A549 (cell line): ENCODE data around the gene EVA1C. TPM values are rescaled to one million over a fixed set of nuclear protein-coding genes. Genes with fewer than 3 reads are reported as not detected.

ENCODE experiments used
- ATAC-seq, 2 experiments: fragments of 200-7000 bp in 1 of 2; fragments of >200 bp in 1 of 2; cut with Nextera tagmentation in 1 of 2; cut with Tn5 transposase in 1 of 2; 3 replicates each; pipeline versions ENCODE4 v1.8.0 to v1.9.1; 2018 to 2020; ENCODE audit warnings: mild to moderate bottlenecking in 1 of 2, moderate library complexity in 1 of 2
- CTCF ChIA-PET: fragments of 300-600 bp; sonication (Branson Sonifier 250); formaldehyde crosslinking; extraction: SDS; loops from one replicate; lab custom pipeline; 2021; ENCODE audit warnings: antibody characterized with exemption, inconsistent platforms; lab: Yijun Ruan, JAX
- POLR2A ChIA-PET: fragments of 350-600 bp; formaldehyde crosslinking; extraction: SDS; loops from one replicate; lab custom pipeline; 2021; ENCODE audit warnings: antibody characterized with exemption, inconsistent platforms; lab: Yijun Ruan, JAX
- DNase-seq, 2 experiments: peaks; one replicate each; pipeline versions ENCODE4 v3.0.0 to v3.0.0-alpha.2; 2011 to 2016; ENCODE audit warnings: low read depth in 1 of 2, low spot score in 1 of 2
- FAIRE-seq: peaks from 2 replicates; lab custom pipeline; 2011; peaks lifted over from hg19 to GRCh38; lab: Jason Lieb, UNC
- H3K27ac ChIP-seq, 2 experiments: fragments of >200 bp; sonication (Bioruptor Twin); formaldehyde crosslinking; 3 replicates each; pipeline ENCODE4 v1.5.1; 2016 to 2017
- H3K4me1 ChIP-seq: fragments of >200 bp; sonication (Bioruptor Twin); formaldehyde crosslinking; 3 replicates; pipeline ENCODE4 v1.6.1; 2016
- H3K4me2 ChIP-seq: fragments of >200 bp; sonication (Bioruptor Twin); formaldehyde crosslinking; 3 replicates; pipeline ENCODE4 v1.6.1; 2016
- H3K4me3 ChIP-seq: fragments of >200 bp; sonication (Bioruptor Twin); formaldehyde crosslinking; 3 replicates; pipeline ENCODE4 v1.5.1; 2016
- H3K9me3 ChIP-seq: fragments of >200 bp; sonication (Bioruptor Twin); formaldehyde crosslinking; 3 replicates; pipeline ENCODE4 v1.6.1; 2016
- ATOH8 ChIP-seq: fragments of 250-450 bp; sonication (Bioruptor Pico); IDR thresholded peaks from 2 replicates; pipeline ENCODE4 v1.5.0; 2020; ENCODE audit warnings: low read depth, mild to moderate bottlenecking, moderate library complexity
- EP300 ChIP-seq, 2 experiments: fragments of >200 bp; sonication (Bioruptor Twin); formaldehyde crosslinking; IDR thresholded peaks; 2 replicates in 1 of 2; 3 replicates in 1 of 2; pipeline ENCODE4 v1.6.1; 2016 to 2017
- FOXS1 ChIP-seq: fragments of 250-450 bp; sonication (Bioruptor Pico); IDR thresholded peaks from 2 replicates; pipeline ENCODE4 v1.5.0; 2020; ENCODE audit warnings: mild to moderate bottlenecking, moderate library complexity
- HDAC2 ChIP-seq: fragments of 200-600 bp; sonication (generic); IDR thresholded peaks from 2 replicates; pipeline ENCODE4 v1.6.1; 2016
- HMGXB4 ChIP-seq: fragments of 250-450 bp; sonication (Bioruptor Pico); IDR thresholded peaks from 2 replicates; pipeline ENCODE4 v1.5.0; 2021; ENCODE audit warnings: mild to moderate bottlenecking, moderate library complexity, borderline replicate concordance
- JUN ChIP-seq, 2 experiments: fragments of >200 bp; sonication (Bioruptor Twin); formaldehyde crosslinking; IDR thresholded peaks; 2 replicates in 1 of 2; 3 replicates in 1 of 2; pipeline ENCODE4 v1.6.1; 2016 to 2017
- KDM1A ChIP-seq: fragments of 200-600 bp; sonication (generic); IDR thresholded peaks from 2 replicates; pipeline ENCODE4 v1.6.1; 2016; ENCODE audit warnings: low read depth, mild to moderate bottlenecking
- MYC ChIP-seq: IDR thresholded peaks from 2 replicates; pipeline ENCODE4 v1.6.1; 2012; ENCODE audit warnings: mild to moderate bottlenecking, inconsistent platforms, low read length, improper control_type of control experiment, borderline replicate concordance
- NPAS2 ChIP-seq: fragments of 250-450 bp; sonication (Bioruptor Pico); IDR thresholded peaks from 2 replicates; pipeline ENCODE4 v1.8.0; 2022; ENCODE audit warnings: mild to moderate bottlenecking, moderate library complexity, borderline replicate concordance
- NR3C1 ChIP-seq: fragments of >200 bp; sonication (Bioruptor Twin); formaldehyde crosslinking; IDR thresholded peaks from 3 replicates; pipeline ENCODE4 v1.6.1; 2017
- PHF8 ChIP-seq: fragments of 200-600 bp; sonication (generic); IDR thresholded peaks from 2 replicates; pipeline ENCODE4 v1.6.1; 2016; ENCODE audit warnings: low read depth, mild to moderate bottlenecking, antibody characterized with exemption, moderate library complexity, borderline replicate concordance
- SMC3 ChIP-seq: fragments of >200 bp; sonication (Bioruptor Twin); formaldehyde crosslinking; IDR thresholded peaks from 3 replicates; pipeline ENCODE4 v1.6.1; 2018; ENCODE audit warnings: inconsistent platforms
- ZFP36 ChIP-seq: fragments of 450-650 bp; IDR thresholded peaks from 2 replicates; pipeline ENCODE4 v1.6.1; 2014; ENCODE audit warnings: borderline replicate concordance; ENCODE audit not compliant: partially characterized antibody
- WGBS: methylation state at CpG from one replicate; pipeline ENCODE4 v1.1.6; 2017; ENCODE audit errors: missing lambda C conversion rate; 5-methylcytosine and 5-hydroxymethylcytosine counted together
- polyA plus RNA-seq, 4 experiments: library from polyadenylated mRNA; depleted of rRNA in 3 of 4; stranded (reverse); fragments of >200 nt; fragmentation: RNase III in 1 of 4; extraction: RNeasy Plus Mini Kit Qiagen cat#74134 plus additional on column Dnase treatment in 1 of 4; gene quantifications; 2 replicates in 3 of 4; 3 replicates in 1 of 4; pipeline ENCODE4 v1.2.3, GENCODE V29; 2011 to 2017
- TF ChIP-seq, protein P1 (sequence below): fragments of 200-600 bp; sonication (generic); IDR thresholded peaks from 2 replicates; pipeline ENCODE4 v1.6.1; 2016; ENCODE audit warnings: antibody characterized with exemption, mild to moderate bottlenecking, moderate library complexity
- TF ChIP-seq, protein P2 (sequence below): fragments of >200 bp; sonication (Bioruptor Twin); formaldehyde crosslinking; IDR thresholded peaks from 3 replicates; pipeline ENCODE4 v1.5.1; 2016
- TF ChIP-seq, protein P3 (sequence below): fragments of >200 bp; sonication (Bioruptor Twin); formaldehyde crosslinking; IDR thresholded peaks from 3 replicates; pipeline ENCODE4 v1.6.1; 2016

The EVA1C gene
- polyA plus RNA-seq, 2 of the 4 experiments (the other 2 are of a cell fraction), result 41.1 to 48.0 TPM

DNA sequence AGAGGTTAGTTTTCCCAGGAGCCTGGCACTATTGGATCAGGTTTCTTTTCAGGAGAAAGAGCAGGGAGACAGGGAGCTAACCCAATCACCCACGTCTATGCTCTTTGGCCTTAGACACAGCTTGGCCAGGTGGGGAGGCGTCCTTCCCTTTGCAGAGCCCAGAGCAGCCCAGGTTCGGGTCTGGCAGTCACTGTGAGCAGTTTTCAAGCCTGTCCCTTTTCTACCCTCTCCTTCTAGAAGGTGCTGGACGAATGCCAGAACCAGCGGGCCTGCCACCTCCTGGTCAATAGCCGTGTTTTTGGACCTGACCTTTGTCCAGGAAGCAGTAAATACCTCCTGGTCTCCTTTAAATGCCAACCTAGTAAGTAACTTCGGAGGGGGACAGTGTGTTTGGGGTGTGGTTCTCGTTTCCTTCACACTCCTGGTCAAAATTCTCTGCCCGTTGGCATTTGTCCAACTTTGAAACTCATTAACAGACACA, 44.9 kb downstream of the EVA1C start:
- H3K4me3 ChIP-seq, result no peak overlapping the region
- H3K4me2 ChIP-seq, result peak overlapping the region; percentile 69
- CTCF ChIA-PET, result interaction anchor here (1.1 to 2.6 kb wide), 6 partner anchors 10 to 144 kb away, joined by 3 to 8 read pairs (median 5); no protein-coding TSS in a partner anchor

DNA sequence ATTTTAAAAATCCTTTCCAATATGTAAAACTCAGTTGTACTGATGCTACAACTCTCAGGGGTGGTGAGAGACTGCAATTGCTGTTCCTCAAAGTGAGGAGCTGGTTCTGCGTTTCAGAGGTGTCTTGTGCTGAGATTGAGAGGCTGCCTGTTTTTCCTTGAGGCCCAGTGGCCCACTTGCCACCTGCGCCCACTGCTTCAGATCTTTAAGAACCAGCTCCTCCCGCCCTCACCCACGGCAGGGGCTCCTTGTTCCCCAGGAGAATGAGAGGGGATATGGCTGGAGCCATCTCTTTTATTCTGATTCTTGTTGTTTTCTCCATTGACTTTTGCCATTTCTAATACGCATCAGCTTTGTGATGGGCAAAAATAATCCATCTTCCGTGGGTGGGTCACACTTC, 45.5 kb downstream of the EVA1C start:
- no peak for FAIRE-seq
- Histone ChIP-seq H3K4me2 (peak overlapping the region; percentile 69), H3K9me3 (no peaks in the 10 kb centered on the region), H3K27ac (peak overlapping the region; percentile 97 to 99), H3K4me3 (no peak overlapping the region), H3K4me1 (peaks cover 79% of the 10 kb centered on the region)
- ChIA-PET CTCF (interaction anchor here (1.1 to 2.6 kb wide), 4 partner anchors 33 to 143 kb away, joined by 3 to 8 read pairs (median 4); no protein-coding TSS in a partner anchor), POLR2A (interaction anchor here (0.6 kb wide), 1 partner anchor 19 kb away, joined by 3 read pairs; no protein-coding TSS in a partner anchor)
- no peak for DNase-seq
- TF ChIP-seq NR3C1, result no peak
- no peak for TF ChIP-seq HDAC2
- TF ChIP-seq ZFP36, result no peak
- TF ChIP-seq, protein P1, sequence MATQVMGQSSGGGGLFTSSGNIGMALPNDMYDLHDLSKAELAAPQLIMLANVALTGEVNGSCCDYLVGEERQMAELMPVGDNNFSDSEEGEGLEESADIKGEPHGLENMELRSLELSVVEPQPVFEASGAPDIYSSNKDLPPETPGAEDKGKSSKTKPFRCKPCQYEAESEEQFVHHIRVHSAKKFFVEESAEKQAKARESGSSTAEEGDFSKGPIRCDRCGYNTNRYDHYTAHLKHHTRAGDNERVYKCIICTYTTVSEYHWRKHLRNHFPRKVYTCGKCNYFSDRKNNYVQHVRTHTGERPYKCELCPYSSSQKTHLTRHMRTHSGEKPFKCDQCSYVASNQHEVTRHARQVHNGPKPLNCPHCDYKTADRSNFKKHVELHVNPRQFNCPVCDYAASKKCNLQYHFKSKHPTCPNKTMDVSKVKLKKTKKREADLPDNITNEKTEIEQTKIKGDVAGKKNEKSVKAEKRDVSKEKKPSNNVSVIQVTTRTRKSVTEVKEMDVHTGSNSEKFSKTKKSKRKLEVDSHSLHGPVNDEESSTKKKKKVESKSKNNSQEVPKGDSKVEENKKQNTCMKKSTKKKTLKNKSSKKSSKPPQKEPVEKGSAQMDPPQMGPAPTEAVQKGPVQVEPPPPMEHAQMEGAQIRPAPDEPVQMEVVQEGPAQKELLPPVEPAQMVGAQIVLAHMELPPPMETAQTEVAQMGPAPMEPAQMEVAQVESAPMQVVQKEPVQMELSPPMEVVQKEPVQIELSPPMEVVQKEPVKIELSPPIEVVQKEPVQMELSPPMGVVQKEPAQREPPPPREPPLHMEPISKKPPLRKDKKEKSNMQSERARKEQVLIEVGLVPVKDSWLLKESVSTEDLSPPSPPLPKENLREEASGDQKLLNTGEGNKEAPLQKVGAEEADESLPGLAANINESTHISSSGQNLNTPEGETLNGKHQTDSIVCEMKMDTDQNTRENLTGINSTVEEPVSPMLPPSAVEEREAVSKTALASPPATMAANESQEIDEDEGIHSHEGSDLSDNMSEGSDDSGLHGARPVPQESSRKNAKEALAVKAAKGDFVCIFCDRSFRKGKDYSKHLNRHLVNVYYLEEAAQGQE, result no peak
- TF ChIP-seq ATOH8 (CRISPR knock-in tag), result no peak
- TF ChIP-seq, protein P2, sequence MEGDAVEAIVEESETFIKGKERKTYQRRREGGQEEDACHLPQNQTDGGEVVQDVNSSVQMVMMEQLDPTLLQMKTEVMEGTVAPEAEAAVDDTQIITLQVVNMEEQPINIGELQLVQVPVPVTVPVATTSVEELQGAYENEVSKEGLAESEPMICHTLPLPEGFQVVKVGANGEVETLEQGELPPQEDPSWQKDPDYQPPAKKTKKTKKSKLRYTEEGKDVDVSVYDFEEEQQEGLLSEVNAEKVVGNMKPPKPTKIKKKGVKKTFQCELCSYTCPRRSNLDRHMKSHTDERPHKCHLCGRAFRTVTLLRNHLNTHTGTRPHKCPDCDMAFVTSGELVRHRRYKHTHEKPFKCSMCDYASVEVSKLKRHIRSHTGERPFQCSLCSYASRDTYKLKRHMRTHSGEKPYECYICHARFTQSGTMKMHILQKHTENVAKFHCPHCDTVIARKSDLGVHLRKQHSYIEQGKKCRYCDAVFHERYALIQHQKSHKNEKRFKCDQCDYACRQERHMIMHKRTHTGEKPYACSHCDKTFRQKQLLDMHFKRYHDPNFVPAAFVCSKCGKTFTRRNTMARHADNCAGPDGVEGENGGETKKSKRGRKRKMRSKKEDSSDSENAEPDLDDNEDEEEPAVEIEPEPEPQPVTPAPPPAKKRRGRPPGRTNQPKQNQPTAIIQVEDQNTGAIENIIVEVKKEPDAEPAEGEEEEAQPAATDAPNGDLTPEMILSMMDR, result no peak
- ATAC-seq, result peak in 1 of 2 experiments; percentile 34; a peak in 2 of 6 replicates
- 78% methylated on average over 6 of the region's 6 CpGs for WGBS

More for the DNA sequence above, 44.9 kb downstream of the EVA1C start:
- no peak for TF ChIP-seq FOXS1 (CRISPR knock-in tag)
- TF ChIP-seq PHF8, result no peak
- 0 out of 3 replicates have a peak, but pooled peaks have one; percentile 14 for TF ChIP-seq SMC3
- peak in 1 of 2 experiments; percentile 43; a peak in 1 of 5 replicates for TF ChIP-seq EP300 (IDR thresholded peaks at IDR 0.05)
- no peak for TF ChIP-seq MYC
- TF ChIP-seq ATOH8 (CRISPR knock-in tag), result no peak
- no peak for TF ChIP-seq KDM1A
- no peak for TF ChIP-seq HMGXB4 (CRISPR knock-in tag)
- TF ChIP-seq, protein P3, sequence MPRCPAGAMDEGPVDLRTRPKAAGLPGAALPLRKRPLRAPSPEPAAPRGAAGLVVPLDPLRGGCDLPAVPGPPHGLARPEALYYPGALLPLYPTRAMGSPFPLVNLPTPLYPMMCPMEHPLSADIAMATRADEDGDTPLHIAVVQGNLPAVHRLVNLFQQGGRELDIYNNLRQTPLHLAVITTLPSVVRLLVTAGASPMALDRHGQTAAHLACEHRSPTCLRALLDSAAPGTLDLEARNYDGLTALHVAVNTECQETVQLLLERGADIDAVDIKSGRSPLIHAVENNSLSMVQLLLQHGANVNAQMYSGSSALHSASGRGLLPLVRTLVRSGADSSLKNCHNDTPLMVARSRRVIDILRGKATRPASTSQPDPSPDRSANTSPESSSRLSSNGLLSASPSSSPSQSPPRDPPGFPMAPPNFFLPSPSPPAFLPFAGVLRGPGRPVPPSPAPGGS, result no peak
- peak in 1 of 2 experiments; percentile 49; a peak in 2 of 5 replicates for TF ChIP-seq JUN (IDR thresholded peaks at IDR 0.05)
- no peak for TF ChIP-seq NPAS2
- FAIRE-seq, result no peak
- 6% methylated on average over 9 of the region's 9 CpGs for WGBS
- peak in 1 of 2 experiments; percentile 74 for DNase-seq
- ATAC-seq, result peak; percentile 60 to 74
- peak overlapping the region; percentile 97 to 99 for H3K27ac ChIP-seq
- POLR2A ChIA-PET, result interaction anchor here (0.6 kb wide), 1 partner anchor 19 kb away, joined by 3 read pairs; no protein-coding TSS in a partner anchor
- no peaks in the 10 kb centered on the region for H3K9me3 ChIP-seq
- peaks cover 76% of the 10 kb centered on the region for H3K4me1 ChIP-seq
